SK-N-SH treated with all-trans-retinoic acid at 6 μM for 48 hours (cell line): ENCODE measurements around the gene GUCA2A.

Experiments used
- ARNTL ChIP-seq: fragments of 450-650 bp; formaldehyde crosslinking; IDR thresholded peaks from 2 replicates; pipeline ENCODE4 v1.5.0; 2020; ENCODE audit warnings: low read depth, mild to moderate bottlenecking, moderate library complexity, borderline replicate concordance
- BACH2 ChIP-seq: fragments of 250-450 bp; sonication (Bioruptor Pico); IDR thresholded peaks from 2 replicates; pipeline ENCODE4 v1.9.0; 2021; ENCODE audit warnings: mild to moderate bottlenecking, borderline replicate concordance
- ZFP3 ChIP-seq: fragments of 250-450 bp; sonication (Bioruptor Pico); IDR thresholded peaks from 2 replicates; pipeline ENCODE4 v1.5.0; 2020; ENCODE audit warnings: mild to moderate bottlenecking, moderate library complexity
- TF ChIP-seq, protein P1 (sequence below): fragments of 250-450 bp; sonication (Bioruptor Pico); IDR thresholded peaks from 2 replicates; pipeline ENCODE4 v1.8.0; 2020; ENCODE audit warnings: mild to moderate bottlenecking, moderate library complexity, borderline replicate concordance

DNA sequence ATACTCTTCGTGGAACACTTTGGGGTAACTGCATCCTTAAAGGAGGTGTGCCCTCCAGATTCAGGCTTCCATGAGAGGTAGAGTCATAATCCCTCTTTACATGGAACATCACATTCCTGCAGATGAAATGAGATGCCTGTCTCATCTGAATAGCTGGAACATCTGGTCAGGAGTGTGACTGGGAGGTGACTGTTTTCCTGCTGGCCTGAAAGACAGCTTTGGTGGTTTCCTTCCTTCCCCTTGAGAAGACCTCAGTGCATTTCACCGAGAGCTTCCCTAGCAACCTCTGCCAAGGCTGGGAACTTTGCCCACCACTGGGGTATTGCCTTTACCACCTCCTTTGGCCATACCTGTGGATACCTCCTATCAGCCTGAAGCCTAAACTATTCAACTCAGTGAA is 46.7 kb upstream of the GUCA2A start:
- no peak for TF ChIP-seq ARNTL (CRISPR knock-in tag)
- no peak for TF ChIP-seq BACH2 (CRISPR knock-in tag)
- TF ChIP-seq, protein P1, sequence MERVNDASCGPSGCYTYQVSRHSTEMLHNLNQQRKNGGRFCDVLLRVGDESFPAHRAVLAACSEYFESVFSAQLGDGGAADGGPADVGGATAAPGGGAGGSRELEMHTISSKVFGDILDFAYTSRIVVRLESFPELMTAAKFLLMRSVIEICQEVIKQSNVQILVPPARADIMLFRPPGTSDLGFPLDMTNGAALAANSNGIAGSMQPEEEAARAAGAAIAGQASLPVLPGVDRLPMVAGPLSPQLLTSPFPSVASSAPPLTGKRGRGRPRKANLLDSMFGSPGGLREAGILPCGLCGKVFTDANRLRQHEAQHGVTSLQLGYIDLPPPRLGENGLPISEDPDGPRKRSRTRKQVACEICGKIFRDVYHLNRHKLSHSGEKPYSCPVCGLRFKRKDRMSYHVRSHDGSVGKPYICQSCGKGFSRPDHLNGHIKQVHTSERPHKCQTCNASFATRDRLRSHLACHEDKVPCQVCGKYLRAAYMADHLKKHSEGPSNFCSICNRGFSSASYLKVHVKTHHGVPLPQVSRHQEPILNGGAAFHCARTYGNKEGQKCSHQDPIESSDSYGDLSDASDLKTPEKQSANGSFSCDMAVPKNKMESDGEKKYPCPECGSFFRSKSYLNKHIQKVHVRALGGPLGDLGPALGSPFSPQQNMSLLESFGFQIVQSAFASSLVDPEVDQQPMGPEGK (CRISPR knock-in tag), result no peak
- no peak for TF ChIP-seq ZFP3 (CRISPR knock-in tag)
